Central memory CD8-positive, alpha-beta T cell (primary cell): ENCODE results near the gene SHB.

Experiments
- ATAC-seq: fragments of 150-1000 bp; cut with Tn5 transposase; replicated peaks from 2 replicates; pipeline ENCODE4 v1.10.0; 2022; ENCODE audit warnings: mild to moderate bottlenecking, moderate FRiP score, moderate number of reproducible peaks; ENCODE audit not compliant: poor library complexity, severe bottlenecking; ENCODE audit errors: extremely low read depth
- DNase-seq, 2 donors: peaks; one replicate each; pipeline ENCODE4 v3.0.0; 2021; ENCODE audit warnings: low spot score in 2 of 2
- H3K27ac Mint-ChIP-seq: one replicate; pipeline ENCODE4 v1.8.0; 2022; ENCODE audit warnings: low read depth, mild to moderate bottlenecking, moderate library complexity, mixed read lengths
- H3K27me3 Mint-ChIP-seq: one replicate; pipeline ENCODE4 v1.8.0; 2022; ENCODE audit warnings: mixed read lengths
- H3K36me3 Mint-ChIP-seq: one replicate; pipeline ENCODE4 v1.8.0; 2022; ENCODE audit warnings: mild to moderate bottlenecking, moderate library complexity, mixed read lengths; ENCODE audit not compliant: insufficient read depth
- H3K4me1 Mint-ChIP-seq: one replicate; pipeline ENCODE4 v1.8.0; 2022; ENCODE audit warnings: mixed read lengths
- H3K4me3 Mint-ChIP-seq: one replicate; pipeline ENCODE4 v1.8.0; 2022; ENCODE audit warnings: mild to moderate bottlenecking, moderate library complexity, mixed read lengths
- H3K9me3 Mint-ChIP-seq: one replicate; pipeline ENCODE4 v1.8.0; 2022; ENCODE audit warnings: mixed read lengths

Gene SHB

DNA sequence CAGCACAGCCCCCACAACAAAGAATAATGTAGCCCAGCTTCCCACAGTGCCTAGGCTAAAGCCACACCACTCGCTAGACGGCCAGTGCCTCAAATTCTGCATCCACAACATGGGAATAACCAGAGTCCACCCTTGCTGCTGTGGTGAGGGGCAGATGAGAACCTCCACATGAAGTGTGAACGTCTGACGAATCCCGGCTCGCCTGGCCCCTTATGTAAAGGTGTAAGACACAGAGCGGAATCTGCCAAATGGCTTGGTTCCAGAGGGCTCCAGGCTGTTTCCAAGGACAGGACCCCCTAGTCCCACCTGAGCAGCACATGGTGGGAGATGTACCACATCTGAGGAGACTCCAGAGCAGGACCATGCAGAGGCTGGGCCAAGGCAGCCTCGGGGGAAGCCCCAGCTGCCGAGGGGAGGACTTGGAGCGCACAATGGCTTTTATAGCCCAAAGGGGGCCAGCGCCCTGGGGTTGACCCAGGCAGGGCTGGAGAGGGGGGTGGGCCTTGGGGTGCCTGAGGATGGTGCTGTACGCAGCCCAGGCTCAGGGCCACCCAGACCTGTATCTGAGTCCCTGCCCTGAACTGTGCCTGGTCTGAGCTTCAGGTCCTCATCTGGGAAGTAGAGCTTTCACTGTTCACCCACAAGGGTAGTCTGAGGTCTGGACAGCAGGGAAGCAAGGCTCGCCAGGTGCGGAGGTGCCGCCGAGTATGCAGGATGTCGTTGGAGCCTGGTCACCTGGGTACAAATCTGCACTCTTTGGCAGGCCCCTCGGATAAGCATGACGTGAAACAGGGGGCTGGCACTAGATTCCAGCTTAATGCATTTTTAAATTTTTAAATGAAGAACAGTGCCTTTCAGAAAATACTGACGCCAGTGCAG, 140.2 kb downstream of the SHB start:
- peaks cover 11% of the 10 kb centered on the region for H3K27me3 Mint-ChIP-seq
- no peak for ATAC-seq
- no peaks in the 10 kb centered on the region for H3K36me3 Mint-ChIP-seq
- DNase-seq, result no peak
- no peak overlapping the region for H3K27ac Mint-ChIP-seq
- H3K4me3 Mint-ChIP-seq, result no peak overlapping the region
- H3K9me3 Mint-ChIP-seq, result no peaks in the 10 kb centered on the region
- no peaks in the 10 kb centered on the region for H3K4me1 Mint-ChIP-seq

DNA sequence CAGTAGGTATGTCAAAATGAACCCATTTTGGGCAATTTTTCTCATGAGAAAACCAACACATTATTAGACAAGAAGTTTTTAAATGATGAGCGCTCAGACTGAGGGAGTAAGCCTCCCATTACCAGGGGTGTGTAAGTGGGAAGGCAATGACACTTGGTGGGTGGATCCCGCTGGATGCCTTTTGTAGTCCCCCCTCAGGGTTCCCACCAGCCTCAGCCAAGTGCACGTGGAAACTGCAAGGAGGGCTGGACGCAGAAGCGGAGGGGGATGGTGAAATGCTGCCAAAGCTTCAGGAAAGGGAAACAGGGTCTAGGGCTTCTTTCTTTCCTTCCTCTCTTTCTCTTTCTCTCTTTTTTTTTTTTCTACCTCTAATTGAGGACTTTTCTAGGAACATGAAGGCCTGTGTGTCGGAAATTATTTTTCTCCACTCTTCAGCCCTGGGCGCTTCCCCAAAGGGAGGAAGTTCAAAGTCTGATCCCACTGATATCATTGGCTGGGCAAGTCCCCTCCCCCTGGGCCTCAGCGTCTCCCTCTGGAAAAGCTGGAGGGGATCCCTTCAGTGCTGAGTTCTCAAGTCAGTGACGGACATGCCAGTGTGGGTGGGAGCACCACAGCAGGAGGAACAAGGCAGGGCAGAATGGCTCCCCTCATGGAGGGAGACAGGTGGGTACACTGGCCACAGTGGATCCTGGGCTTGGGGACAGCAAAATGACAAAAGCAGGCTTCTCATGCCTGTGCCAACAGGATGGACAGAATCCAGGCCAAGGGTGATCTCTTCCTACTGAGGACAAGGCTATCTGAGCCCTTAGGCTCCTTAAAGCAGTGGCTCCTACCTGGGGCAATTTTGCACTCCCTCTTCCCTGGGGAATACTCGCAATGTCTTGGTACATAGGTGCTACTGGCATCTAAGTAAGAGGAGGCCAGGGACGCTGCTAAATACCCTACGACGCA, 141.2 kb downstream of the SHB start:
- Mint-ChIP-seq H3K4me1 (no peaks in the 10 kb centered on the region), H3K27ac (no peak overlapping the region), H3K27me3 (peaks cover 11% of the 10 kb centered on the region), H3K36me3 (no peaks in the 10 kb centered on the region), H3K4me3 (no peak overlapping the region), H3K9me3 (no peaks in the 10 kb centered on the region)
- ATAC-seq, result no peak
- DNase-seq, result no peak

DNA sequence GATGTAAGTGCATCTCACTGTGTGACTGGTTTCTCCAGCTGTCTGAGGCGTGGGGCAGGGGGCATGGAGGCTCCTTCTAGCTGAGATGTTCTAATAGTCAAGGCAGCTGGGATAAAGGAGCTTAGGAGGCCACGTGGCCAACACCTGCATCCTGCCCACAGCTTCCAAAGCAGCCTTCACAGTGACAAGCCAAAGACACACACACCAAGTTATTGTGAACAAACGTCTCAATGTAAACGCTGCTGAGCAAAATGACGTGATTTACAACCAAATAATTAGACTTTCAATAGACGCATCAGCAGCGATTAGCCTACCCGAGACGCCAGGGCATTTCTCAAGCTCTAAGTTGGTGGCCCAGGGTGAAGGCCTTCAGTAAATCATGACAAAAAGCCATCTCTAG, 141.9 kb downstream of the SHB start:
- Mint-ChIP-seq H3K36me3 (no peaks in the 10 kb centered on the region), H3K27me3 (peaks cover 12% of the 10 kb centered on the region), H3K4me1 (no peaks in the 10 kb centered on the region), H3K27ac (no peak overlapping the region), H3K9me3 (no peaks in the 10 kb centered on the region), H3K4me3 (no peak overlapping the region)
- DNase-seq (no peak), ATAC-seq (no peak)

DNA sequence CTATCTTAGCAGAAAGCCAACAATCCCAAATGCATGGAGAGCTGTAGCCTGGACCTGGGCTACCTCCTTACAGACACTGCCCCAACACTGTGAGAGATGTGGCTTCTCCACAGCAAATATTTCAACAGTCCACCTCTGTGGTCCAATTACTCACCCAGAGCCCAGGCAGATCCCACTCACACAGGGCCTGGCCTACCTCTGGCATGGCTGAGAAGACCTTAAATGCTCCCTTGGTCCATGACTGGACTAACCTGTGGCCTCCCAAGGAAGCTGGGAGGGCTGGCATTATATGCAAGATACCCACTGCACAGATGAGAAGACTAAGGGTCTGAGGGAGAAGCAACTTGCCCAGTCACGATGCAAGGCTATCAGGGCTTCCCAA, 142.3 kb downstream of the SHB start:
- Mint-ChIP-seq H3K4me3 (no peak overlapping the region), H3K36me3 (no peaks in the 10 kb centered on the region), H3K4me1 (no peaks in the 10 kb centered on the region), H3K9me3 (no peaks in the 10 kb centered on the region), H3K27ac (no peak overlapping the region), H3K27me3 (peaks cover 16% of the 10 kb centered on the region)
- ATAC-seq (no peak), DNase-seq (no peak)

DNA sequence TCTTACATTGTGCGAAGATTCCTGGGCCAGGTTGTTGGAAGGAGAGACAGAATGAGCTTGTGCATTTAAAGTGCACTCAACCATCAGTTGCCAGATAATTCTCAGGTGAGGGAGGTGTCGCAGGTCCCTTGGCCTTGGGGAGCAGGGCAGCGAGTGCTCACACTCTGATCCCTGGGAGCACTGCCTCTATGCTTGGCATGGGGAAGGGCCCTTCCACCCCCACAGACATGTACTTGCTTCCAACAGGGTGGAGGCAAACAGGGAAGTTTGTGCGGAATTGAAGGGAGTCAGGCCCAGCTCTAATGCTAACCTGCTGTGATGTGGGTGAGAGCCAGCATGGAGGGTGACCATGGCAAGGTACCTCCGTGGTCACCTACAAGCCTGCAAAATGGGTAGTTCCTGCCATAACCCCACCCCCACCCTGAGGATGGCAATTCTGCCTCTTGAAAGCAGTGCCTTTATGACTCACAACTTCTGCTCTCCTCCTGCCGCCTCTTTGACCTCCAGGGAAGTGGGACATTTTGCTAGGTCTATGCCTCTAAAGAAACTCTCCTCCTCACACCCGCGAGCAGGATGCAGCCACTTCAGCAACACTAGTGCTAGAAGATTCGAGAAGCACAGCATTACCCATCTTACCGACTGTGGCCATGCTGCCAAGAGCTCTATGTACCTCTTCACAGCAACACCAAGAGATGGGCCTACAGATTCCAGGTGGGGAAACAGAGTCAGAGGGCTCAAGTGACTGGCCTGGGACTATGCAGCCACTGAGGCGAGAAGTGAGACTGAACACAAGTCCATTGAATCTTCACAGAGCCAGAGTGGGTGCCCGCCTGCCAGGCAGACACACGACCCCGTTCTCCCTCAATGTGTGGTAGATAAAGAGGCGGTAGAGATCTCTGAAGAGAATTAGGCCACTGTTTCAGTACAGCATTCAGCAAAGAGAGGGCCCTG, 143.0 kb downstream of the SHB start:
- no peak for DNase-seq
- no peak for ATAC-seq
- Mint-ChIP-seq H3K9me3 (no peaks in the 10 kb centered on the region), H3K4me3 (no peak overlapping the region), H3K36me3 (no peaks in the 10 kb centered on the region), H3K27ac (no peak overlapping the region), H3K4me1 (no peaks in the 10 kb centered on the region), H3K27me3 (peaks cover 20% of the 10 kb centered on the region)

DNA sequence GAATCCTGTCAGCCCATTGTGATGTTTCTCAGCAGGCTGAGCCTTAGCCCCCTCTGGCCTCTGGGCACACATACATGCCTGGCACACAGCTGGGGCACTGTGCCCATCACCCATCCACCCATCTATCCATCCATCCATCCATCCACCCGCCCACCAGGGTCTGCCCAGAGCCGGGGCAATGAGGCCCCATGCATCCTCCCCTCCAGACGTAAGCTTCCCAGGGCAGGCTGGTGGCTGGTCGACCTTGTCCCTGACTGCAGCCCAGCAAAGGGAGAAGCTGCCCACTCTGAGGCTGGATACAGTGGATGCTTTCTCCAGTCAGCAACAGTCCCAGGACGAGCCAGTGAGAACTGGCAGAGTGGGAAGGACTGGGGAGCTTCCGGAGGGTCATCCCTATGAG, 144.0 kb downstream of the SHB start:
- DNase-seq (no peak), ATAC-seq (no peak)
- H3K27me3 Mint-ChIP-seq, result peaks cover 20% of the 10 kb centered on the region
- H3K4me1 Mint-ChIP-seq, result no peaks in the 10 kb centered on the region
- H3K4me3 Mint-ChIP-seq, result no peak overlapping the region
- H3K36me3 Mint-ChIP-seq, result no peaks in the 10 kb centered on the region
- H3K9me3 Mint-ChIP-seq, result no peaks in the 10 kb centered on the region
- no peak overlapping the region for H3K27ac Mint-ChIP-seq

DNA sequence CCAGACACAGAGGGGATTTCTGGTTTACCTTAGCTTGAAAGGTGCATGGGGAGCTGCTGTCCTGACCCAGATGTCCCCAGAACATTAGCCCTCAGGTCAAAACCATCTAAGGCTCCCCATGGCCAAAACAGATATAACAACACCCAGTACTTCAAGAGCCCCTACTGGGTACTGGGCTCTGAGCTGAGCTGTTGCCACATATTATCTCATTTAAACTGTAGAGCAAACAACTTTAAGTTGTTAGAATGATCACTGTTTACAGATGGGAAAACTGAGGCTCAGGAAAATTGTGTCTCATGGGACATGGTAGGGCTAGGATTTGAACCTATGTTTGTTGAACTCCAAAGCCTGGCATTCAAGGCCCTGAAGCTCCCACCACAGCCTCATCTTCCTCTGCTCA, 144.5 kb downstream of the SHB start:
- Mint-ChIP-seq H3K4me1 (no peaks in the 10 kb centered on the region), H3K27ac (no peak overlapping the region), H3K4me3 (no peak overlapping the region), H3K36me3 (no peaks in the 10 kb centered on the region), H3K27me3 (peaks cover 20% of the 10 kb centered on the region), H3K9me3 (no peaks in the 10 kb centered on the region)
- DNase-seq, result no peak
- ATAC-seq, result no peak

DNA sequence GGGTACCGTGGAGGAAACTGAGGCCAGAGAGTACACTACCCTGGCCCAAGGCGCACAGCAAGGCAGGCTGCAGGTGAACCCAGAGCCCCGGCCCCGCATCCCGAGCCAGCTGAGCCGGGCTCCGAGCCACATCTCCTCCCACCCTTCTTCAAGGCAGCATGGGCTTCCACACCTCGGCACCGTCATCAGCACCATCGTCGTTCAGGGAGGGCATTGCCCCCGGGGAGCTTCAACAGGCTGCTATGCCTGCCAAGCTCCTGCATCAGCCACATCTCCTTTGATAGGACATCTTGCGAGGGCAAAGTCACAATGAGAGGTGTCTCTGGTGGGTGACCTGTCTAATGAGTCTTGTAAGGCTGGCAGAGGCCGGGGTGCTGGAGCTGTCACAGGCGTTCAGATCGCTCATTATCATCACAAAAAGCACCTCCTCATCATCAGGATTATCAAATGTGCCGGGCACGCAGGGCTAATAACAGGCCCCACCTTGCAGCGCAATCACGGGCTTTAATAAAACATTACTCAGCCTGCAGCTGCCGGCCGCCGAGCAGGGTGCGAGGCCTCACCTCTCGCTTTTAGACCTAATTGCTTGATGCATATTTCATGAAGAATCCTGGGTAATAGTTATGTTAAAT, 145.1 kb downstream of the SHB start:
- Mint-ChIP-seq H3K36me3 (no peaks in the 10 kb centered on the region), H3K27me3 (peaks cover 20% of the 10 kb centered on the region), H3K4me3 (no peak overlapping the region), H3K9me3 (no peaks in the 10 kb centered on the region), H3K4me1 (no peaks in the 10 kb centered on the region), H3K27ac (no peak overlapping the region)
- ATAC-seq, result no peak
- no peak for DNase-seq

DNA sequence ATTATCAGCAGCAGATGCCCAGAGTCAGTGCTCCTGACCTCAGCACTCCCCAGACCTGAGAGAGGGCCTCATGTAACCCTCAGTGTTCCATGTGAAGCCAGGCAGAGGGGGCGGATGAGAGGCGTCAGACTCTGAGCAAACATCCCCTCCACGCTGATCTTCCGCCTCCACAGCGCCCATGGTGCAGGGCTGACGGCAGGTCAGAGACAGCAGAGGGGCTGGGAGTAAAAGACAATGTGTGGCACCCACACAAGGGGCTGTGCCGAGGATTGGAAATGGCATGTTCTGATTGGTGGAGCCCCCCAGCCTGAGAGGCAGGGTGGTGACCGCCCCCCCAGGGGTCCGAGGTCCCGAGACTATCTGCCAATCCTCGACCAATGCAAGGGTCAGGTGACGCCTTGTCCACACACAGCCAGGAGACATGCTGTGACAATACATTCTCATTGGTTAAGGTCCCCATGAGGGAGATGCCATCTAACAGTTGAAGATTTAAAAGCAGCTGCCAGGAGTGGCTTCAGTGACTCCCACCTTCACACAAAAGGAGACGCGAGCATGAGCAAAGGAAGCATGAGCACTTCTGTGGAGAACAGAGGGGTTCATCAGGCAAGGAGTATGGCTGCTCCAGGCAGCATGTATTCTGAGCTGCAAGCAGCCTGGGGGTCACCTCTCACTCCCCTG, 145.8 kb downstream of the SHB start:
- DNase-seq (no peak), ATAC-seq (no peak)
- Mint-ChIP-seq H3K4me3 (no peak overlapping the region), H3K27me3 (peaks cover 20% of the 10 kb centered on the region), H3K9me3 (no peaks in the 10 kb centered on the region), H3K36me3 (no peaks in the 10 kb centered on the region), H3K27ac (no peak overlapping the region), H3K4me1 (no peaks in the 10 kb centered on the region)

DNA sequence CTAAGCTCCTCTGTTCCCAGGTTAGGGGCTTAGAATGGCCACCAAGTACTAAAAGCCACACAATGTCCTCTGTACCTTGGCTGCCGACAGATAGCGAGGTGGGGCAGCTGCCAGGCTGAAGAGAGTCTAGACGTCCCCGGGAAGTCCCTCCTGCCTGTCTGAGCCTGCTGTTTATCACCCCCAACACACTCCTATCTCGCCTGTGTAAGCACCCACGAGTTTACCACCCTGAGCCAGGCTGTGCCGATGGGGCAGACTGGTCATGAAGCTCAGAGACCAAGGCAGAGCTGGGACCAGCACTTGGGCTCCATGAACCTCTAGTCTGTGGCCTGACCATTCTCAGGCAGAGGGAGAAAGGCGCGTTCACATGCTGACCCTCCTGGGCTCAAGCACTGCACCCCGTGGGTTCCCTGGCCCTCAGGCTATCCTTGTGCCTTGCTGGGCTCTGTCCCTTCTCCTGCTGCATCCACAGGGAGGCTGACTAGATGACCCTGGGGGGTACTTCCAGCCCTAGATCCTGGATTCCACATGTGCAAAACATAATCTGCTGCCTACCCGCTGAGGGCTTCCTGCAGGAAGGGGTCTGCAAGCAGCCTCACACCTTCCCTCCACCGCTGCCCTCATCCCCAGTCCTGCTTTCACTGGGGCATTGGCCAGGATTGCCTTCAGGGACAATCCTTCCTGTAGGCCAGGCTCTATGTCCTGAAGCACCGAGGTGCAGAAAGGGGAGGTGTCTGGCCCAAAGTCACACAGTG, 146.5 kb downstream of the SHB start:
- Mint-ChIP-seq H3K36me3 (no peaks in the 10 kb centered on the region), H3K9me3 (no peaks in the 10 kb centered on the region)
- peak; percentile 28 for ATAC-seq

More for the DNA sequence above, 146.5 kb downstream of the SHB start:
- no peaks in the 10 kb centered on the region for H3K4me1 Mint-ChIP-seq
- H3K27me3 Mint-ChIP-seq, result peaks cover 20% of the 10 kb centered on the region
- no peak for DNase-seq
- H3K4me3 Mint-ChIP-seq, result no peak overlapping the region
- H3K27ac Mint-ChIP-seq, result no peak overlapping the region
